Epidermal melanocyte (primary cell): ENCODE results near the gene NEURL1.

Source experiments
- DNase-seq: peaks from one replicate; pipeline ENCODE4 v3.0.0; 2011; ENCODE audit warnings: low spot score; ENCODE audit not compliant: insufficient read length

Gene NEURL1

DNA sequence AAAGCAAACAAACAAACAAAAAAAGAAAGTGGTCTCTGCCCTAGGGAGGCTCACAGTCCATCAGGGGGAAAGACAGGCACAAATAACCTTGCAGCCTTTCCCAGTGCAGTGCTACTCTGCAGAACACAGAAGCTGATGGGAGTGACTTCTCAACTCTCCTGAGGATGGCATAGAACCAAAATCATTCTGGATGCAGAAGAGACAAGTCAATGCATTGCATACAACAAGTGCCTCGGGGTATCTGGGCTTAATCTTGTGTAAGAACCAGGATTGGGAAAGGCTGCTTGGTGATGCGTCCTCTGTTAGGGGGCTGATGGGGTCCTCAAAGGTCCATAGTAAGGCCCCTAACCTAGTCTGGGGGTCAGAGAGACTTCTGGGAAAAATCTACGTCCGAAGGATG, 68.9 kb downstream of the NEURL1 start:
- DNase-seq, result no peak

DNA sequence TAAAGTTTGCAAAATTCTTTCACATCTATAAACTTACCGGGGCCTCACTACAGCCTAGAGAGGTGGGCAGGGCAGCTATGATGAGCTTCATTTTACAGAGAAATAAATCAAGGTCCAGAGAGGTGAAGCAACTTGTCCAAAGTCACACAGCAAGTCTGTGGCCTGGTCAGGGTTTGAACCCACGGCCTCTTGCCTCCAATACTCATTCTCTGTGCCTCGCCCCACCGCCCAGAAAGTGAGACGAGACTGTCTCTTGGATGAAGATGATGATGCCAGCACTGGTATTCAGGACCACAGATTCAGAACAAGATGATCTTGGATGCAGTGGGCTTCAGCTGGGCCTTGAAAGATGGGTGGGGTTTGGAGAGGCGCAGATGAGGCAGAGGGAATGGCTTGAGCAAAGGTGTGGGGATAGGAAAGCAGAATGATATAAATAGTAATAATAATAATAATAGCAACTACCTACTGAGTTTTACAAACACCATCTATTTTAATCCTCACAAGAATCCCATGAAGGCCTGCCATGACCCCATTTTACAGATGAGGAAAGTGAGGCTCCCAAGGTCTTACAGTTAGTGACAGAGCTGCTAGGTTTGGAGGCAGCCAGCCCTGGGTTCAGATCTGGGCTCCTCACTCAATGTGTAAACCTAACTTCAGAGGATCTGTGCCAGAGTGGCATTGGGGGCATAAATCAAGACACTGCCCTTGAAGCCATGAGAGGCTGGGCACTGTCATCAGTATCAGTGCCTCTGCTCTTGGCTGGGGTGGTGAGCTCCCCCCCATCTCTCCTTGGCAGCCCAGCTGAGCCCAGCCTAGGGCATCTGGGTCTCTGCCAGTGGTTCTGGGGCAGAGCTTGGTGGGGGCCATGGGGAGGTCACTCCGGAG, 70.0 kb downstream of the NEURL1 start:
- DNase-seq, result no peak

DNA sequence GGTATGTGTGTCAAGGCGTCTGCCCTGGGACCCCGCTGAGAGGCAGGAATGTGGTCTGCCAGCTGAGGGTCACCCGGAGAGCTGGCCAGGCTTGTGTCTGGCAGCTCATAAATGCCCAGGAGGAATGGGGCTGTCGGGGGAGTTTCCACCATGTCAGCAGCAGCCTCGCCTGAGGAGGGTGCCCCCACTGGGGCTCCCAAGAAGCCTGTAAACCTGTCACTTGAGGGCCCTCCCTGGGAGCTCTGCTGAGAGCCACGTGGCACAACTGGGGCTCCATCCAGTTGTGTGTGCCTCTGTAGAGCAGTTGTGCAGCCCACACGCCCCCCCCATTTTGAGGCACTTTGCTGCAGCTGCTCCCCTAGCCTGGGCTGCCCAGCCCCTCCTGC, 70.6 kb downstream of the NEURL1 start:
- no peak for DNase-seq

DNA sequence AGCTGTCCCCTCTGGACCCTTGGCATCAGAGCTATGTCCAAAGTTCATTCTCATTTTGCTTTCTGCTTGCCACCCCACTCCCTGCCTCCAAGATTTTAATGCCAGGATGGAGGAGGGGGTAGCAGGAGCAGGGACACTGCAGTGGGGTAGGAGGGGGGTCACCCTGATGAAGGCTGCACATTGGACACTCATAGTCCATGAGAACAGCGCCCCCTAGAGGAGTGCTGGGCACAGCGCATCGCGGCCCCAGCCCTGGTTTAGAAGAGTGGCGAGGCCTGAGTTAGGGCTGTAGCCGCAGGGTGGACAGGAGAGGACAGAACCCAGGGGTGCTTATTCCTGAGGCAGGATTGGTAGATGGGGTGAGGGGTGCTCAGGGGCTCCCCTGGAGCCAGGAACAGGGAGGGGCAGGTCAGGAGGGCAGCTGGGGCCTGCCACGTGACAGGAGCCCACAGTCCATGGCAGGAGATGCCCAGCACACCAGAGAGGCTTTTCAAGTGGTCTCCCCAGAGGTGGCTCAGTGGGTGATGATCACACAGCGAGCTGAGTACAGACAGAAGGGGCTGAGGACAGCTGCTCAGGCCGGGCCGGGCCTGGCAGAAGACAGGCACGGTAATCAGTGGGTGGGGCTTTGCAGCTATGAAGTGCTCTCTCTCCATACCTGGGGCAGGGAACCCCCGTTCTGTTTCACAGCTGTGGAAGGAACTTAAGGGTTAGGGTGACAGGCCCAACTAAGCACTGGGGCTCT, 71.4 kb downstream of the NEURL1 start:
- DNase-seq, result no peak

DNA sequence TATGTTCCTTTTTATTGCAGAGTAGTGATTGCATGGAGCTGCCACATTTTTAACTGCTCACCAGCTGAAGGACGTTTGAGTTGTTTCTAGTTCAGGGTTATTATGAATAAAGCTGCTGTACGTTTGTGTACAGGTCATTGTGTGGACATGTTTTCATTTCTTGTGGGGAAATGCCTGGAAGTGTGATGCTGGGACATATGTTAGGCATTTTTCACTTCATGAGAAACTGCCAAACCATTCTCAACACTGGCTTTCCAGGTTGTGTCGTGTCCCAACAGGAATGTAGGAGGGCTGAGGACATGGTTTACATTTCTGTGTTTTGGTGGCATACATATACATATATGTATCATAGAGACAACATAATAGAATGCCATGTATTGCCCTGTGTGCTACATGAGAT, 73.0 kb downstream of the NEURL1 start:
- no peak for DNase-seq

DNA sequence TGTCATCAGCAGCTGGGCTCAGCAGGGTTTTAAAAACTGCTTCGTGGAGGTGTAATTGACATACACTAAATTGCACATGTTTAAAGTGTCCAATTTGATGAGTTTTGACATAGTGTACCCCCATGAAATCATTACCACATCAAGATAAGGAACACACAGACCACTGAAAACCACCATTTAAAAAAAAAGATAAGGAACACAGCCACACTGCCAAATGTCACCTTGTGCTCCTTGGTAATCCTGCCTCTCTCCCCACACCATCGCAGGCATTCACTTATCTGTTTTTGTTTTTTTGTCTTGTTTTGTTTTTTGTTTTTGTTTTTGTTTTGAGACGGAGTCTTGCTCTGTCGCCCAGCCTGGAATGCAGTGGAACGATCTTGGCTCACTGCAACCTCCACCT, 75.0 kb downstream of the NEURL1 start:
- no peak for DNase-seq

DNA sequence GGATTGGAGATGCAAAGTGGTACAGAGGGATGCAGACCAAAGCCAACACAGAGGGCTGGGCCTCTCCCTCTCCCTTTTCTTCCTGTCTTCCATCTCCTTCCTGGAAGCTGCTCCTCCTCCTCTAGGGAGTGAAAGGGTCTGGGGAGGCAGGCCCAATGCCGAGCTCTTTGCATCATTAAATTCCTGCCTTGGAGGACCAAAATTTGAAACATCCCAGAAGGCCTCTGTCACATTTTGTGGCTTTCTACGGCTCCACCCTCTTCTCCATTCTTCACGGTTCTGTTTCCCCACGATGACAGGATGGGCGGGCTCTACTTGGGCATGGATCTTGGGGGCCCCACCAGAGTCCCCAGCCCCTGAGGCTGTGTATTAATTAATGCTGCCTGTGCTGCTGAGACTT, 76.4 kb downstream of the NEURL1 start:
- no peak for DNase-seq

DNA sequence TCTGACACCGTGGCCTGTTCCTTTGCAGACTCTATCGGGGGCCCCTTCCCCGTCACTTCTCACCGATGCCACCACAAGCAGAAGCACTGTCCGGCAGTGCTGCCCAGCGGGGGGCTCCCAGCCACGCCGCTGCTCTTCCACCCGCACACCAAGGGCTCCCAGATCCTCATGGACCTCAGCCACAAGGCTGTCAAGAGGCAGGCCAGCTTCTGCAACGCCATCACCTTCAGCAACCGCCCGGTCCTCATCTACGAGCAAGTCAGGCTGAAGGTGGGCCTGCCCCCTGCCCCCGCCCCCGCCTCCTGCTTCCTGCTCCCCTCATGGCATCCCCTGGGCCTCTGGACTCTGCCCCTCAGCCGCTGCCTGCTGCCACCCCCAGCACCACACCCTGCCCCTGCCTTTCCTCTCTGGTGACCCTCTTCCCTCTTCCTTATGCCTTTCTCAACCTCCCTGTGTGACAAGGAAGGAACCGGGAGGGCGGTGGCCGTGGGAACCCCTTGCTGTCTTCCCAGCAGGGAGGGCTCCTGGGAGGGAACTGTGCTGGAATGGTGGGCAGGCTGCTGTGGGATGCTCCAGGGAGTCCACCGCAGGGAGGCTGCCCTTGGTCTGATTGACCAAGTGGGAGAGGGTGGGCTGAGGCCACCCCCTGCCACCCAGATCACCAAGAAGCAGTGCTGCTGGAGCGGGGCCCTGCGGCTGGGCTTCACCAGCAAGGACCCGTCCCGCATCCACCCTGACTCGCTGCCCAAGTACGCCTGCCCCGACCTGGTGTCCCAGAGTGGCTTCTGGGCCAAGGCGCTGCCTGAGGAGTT, 77.5 kb downstream of the NEURL1 start:
- no peak for DNase-seq

DNA sequence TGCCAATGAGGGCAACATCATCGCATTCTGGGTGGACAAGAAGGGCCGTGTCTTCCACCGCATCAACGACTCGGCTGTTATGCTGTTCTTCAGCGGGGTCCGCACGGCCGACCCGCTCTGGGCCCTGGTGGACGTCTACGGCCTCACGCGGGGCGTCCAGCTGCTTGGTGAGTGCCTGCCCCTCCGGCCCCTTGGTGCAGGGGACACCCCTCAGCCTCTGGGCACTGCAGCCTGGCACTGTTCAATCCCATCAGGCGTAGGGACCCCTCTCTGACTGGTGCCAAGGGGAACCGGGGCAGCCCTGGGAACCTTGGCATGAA, 78.1 kb downstream of the NEURL1 start:
- DNase-seq, result no peak

DNA sequence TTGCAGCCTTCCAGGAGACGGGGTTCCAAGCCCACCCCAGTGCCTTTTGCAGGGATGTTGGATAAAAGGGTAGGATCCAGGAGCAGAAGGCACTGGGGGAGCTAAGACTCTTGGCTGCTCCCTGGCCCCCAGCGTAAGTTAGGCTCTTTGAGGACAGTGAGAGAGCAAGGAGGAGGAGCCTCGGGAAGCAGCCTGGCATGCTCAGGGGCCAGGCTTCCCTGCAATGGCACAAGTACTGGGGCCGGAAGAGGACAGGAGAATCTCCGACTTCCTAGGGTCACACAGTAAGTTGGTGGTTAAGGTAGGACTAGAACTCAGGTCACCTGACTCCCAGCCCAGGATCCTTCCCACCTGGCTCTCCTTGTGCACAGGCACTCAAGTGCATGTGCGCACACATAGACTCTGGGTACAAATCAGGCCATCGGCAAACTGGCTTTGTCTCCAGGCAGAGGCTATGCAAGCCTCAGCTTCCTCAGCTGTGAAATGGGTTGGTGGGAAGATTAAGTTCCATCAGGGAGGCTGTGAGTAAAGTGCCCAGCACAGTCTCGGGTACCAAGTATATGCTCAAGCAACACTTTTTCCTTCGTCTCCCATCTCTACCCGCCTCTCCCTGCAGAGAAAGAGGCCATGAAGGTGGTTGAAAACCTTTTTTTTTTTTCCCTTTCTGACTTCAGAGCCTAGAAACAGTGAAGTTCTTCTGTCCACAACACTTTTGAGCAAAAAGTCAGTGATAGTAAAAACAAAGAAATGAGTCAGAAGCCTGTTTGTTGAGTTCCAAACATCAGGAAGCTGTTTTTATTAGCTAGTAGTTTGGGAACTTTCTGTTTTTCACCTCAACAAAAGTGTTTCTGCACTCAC, 79.1 kb downstream of the NEURL1 start:
- DNase-seq, result no peak

DNA sequence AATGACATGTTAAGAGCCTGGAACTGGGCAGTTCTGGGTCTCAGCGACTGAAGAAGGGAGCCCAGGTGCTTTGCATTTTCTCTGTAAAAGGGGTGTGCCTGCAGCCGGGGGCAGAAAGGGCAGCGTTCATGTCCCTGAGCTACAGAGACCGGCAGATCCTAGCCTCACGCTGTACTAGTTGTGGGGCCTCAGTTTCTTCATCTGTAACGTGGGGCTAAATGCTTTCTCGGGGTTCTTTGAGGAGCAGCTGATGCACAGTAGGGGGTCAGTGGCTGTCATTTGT, 79.6 kb downstream of the NEURL1 start:
- no peak for DNase-seq

DNA sequence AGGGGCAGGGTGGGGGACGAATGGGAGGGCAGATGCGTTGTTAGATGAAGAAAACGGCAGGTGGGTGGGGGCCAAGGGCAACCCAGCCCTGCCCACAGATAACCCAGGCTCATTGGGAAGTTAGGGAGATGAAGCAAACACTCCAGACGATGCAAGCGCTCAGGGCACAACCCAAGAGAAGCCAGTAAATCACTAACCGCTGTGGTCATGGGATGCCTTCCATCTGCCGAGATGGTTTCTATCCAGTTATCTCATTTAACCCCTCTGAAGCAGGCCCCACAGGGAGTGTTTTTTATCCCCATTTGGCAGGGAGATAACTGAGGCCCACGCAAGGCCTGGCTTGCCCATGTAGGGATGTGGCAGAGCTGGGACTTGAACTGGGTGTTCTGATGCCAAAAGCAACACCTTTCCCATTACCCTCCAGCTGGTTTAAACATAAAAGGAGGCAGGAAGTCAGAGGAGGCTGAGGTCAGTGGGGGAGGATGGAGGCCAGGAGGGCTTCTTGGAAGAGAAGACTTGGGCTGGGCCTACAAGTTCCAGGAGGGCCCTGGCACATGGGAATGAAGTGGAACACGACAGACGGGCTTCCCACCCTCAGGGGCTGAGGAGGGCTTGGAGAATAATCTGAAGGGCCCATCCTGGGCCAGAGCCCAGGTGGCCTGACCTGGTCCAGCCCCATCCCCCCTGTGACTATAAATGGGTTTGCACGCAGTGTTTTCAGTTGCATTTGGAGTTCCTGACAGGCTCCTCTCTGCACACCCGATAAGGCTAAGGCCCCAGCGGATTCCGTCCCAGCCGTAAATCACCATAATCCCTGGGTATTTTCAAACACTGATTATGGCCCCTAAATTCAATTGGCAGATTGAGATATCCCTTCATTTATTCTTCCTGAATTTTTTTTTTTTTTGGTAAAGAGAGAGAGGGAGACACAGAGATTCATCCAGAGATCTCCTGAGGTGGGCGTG, 80.9 kb downstream of the NEURL1 start:
- no peak for DNase-seq

DNA sequence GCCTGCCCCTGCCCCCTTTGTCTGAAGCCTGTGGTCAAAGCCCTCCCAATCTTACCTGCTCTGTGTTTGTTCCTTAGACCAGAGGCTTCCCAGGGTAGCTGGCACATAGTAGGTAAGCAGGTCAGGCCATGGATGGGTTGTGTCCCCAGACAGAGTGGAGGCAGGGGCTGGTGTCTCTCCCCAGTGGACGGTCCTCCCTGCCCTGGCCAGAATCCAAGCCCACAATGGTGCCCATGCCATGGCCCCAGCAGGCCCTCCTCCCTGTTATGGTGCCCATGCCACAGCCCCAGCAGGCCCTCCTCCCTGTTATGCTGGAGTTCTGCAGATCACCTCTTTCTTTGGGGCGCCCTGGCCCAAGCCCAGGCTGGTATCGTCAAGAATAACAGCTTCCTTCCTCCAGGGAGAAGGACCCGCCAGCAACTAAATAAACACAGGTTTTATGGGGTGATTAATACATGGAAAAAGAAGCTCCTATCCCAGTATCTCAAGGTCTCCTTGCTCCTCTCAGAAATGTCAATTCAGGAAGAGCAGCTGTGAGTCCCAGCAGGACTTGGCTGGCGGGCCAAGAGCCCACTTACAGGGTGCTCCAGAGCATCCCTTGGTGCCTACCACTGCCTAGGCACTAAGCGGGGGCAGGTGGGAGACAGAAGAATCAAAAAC, 82.0 kb downstream of the NEURL1 start:
- DNase-seq, result no peak

DNA sequence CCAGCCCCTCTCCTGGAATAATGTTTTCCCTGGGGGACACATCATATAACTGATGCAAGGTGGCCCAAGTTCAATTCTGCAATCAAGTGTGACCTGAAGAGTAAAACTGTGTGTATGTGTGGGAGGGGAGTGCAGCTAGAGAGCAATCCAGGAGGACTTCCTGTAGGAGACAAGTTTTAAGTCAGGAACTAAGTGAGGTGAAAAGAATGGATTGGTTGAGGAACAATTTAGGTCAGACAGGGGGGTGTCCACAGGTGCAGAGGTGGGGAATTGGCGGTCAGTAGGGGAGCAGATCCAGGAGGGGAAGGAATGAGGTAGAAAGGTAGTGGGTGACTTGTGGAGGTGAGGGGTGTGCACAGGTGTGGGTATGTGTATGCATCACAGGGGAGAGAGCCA, 82.6 kb downstream of the NEURL1 start:
- DNase-seq, result no peak

DNA sequence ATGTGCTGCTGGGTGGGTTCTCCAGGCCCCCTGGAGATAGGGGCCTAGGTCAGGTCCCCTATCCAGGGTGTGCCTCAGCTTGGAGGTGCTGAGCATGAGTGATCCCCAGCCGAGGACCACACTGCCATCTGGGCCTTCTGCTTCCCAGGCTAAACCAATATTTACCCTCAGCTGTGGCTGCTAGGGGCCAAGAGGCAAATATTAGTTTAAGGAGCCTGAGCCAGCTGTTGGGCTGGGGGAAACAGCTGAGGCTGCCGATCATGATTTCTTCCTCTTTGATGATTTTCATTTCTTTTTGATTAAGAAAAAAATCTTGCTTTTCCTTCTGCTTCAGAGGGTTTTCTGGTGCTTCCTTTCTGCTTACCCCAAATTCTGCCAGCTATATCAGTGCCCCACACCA, 83.4 kb downstream of the NEURL1 start:
- DNase-seq, result no peak

DNA sequence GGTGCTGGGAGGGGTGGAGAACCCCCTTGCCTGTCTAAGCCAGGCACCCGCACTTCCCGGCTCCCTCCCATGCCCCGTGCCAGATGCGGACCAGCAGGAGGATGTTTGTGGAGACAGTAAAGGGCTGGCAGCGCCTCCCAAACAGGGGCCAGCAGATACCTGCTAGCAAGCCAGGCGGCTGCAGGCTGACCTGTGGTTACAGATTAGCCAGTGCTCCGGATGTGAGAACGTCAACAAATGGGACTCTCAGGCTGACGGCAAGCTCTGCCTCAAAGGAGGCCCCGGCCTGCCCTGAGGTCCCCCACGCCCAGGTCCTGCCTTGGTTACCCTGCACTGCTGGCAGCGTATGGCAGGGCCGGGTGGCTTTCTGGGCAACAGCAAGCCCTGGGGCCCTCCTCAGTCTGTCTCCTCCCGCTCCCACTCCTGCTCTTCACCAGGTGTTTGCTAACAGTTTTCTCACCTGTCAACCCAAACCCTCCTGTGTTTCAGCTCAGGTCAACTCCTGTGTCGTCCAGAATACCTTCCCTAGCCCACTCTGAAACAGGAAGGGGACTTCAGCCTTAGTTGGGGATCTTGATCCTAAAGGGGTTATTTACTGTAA, 85.4 kb downstream of the NEURL1 start:
- DNase-seq, result no peak

DNA sequence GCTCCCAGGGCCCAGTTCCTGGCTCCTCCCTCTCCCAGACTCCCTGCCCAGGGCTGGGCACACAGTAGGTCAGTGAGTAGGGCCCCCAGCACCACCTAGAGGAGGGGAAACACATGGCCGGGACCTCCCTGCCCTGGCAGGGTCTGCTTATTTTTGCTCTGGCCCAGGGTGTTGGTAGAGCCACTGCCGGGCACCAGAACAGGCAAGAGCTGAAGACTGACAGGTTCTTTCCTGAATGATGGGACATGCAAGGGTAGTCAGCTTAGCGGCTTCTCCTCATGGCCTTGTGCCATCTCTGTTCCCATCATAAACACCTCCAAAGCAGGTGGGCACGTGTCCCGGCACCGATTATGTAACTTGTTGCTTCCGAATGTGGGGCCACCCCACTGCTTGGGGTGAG, 86.5 kb downstream of the NEURL1 start:
- no peak for DNase-seq

DNA sequence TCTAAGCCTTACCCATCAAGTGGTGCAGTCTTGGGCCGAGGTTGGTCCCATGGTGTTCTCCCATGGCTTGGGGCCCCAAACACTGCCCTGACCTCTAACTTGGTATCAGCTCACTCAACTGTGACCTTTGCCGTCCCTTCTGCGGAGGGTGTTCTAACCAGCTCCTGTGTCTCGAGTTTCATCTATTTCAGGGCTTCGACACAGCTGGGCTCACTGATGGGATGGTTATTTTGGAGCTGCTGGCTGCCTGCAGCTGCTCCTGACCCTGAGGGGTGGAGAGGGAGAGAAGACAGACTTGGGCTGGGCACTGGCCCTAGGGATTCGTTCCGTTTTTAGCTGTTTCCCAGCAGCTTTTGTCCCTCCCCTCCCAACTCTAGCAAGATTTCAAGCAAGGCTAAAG, 86.9 kb downstream of the NEURL1 start:
- no peak for DNase-seq

DNA sequence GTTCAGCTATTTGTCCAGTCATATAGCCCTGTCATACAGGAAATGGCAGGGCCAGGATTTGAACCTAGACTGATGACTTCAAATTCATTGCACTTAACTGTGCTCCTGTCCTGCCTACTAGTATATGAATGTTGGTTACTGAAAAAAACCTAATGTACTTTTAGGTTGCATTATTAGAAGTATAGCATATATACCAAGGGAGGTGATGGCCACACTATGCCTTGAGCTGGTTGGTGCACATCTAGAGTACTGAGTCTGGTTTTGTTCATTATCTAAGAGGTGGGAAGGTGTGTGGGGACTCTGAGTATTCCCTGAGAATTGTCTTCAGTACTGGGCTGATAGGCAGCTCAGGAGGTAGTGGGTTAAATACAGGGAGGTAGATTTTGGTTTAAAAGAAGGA, 88.0 kb downstream of the NEURL1 start:
- no peak for DNase-seq
